Measurements from ENCODE around the gene MAP7D3.

DNA sequence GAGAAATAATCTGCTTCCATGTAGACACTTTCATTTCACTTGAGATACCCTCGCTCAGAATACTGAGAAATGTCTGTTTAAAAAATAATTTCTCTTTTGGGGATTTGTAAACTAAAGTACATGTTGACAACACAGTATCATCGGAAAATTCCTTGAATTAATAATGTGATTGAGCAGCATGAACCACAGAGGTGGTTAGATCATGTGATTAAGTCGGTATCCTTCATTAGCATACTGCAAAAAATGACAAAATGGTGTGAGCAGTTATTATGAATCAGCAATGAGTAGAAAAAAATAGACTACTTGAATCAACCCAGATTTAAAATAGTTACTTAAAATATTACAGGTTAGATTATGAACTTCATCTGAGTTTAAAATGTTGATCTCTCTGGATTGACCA, 14.1 kb downstream of the MAP7D3 start:
- TF ChIP-seq, protein P1, sequence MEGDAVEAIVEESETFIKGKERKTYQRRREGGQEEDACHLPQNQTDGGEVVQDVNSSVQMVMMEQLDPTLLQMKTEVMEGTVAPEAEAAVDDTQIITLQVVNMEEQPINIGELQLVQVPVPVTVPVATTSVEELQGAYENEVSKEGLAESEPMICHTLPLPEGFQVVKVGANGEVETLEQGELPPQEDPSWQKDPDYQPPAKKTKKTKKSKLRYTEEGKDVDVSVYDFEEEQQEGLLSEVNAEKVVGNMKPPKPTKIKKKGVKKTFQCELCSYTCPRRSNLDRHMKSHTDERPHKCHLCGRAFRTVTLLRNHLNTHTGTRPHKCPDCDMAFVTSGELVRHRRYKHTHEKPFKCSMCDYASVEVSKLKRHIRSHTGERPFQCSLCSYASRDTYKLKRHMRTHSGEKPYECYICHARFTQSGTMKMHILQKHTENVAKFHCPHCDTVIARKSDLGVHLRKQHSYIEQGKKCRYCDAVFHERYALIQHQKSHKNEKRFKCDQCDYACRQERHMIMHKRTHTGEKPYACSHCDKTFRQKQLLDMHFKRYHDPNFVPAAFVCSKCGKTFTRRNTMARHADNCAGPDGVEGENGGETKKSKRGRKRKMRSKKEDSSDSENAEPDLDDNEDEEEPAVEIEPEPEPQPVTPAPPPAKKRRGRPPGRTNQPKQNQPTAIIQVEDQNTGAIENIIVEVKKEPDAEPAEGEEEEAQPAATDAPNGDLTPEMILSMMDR (tag by site-specific recombination; IDR thresholded peaks at IDR 0.05) = no peak
- TF ChIP-seq ZNF501 (tag by site-specific recombination; IDR thresholded peaks at IDR 0.05) (no peak), ZNF24 (tag by site-specific recombination; IDR thresholded peaks at IDR 0.05) (no peak), ZFP69B (tag by site-specific recombination; IDR thresholded peaks at IDR 0.05) (no peak), KLF9 (tag by site-specific recombination; IDR thresholded peaks at IDR 0.05; ENCODE audit: low read depth) (no peak)
- TF ChIP-seq, protein P2, sequence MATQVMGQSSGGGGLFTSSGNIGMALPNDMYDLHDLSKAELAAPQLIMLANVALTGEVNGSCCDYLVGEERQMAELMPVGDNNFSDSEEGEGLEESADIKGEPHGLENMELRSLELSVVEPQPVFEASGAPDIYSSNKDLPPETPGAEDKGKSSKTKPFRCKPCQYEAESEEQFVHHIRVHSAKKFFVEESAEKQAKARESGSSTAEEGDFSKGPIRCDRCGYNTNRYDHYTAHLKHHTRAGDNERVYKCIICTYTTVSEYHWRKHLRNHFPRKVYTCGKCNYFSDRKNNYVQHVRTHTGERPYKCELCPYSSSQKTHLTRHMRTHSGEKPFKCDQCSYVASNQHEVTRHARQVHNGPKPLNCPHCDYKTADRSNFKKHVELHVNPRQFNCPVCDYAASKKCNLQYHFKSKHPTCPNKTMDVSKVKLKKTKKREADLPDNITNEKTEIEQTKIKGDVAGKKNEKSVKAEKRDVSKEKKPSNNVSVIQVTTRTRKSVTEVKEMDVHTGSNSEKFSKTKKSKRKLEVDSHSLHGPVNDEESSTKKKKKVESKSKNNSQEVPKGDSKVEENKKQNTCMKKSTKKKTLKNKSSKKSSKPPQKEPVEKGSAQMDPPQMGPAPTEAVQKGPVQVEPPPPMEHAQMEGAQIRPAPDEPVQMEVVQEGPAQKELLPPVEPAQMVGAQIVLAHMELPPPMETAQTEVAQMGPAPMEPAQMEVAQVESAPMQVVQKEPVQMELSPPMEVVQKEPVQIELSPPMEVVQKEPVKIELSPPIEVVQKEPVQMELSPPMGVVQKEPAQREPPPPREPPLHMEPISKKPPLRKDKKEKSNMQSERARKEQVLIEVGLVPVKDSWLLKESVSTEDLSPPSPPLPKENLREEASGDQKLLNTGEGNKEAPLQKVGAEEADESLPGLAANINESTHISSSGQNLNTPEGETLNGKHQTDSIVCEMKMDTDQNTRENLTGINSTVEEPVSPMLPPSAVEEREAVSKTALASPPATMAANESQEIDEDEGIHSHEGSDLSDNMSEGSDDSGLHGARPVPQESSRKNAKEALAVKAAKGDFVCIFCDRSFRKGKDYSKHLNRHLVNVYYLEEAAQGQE (tag by site-specific recombination; IDR thresholded peaks at IDR 0.05) = no peak

All from HEK293 (cell line).